HEK293T (cell line): ENCODE results near the gene GRPEL2.
A peak's percentile ranks its signal among the peaks of the same experiment; 100 is the strongest.

Source experiments
- CTCF ChIA-PET: fragments of 350-600 bp; formaldehyde crosslinking; extraction: SDS; loops from one replicate; lab custom pipeline; 2021; ENCODE audit warnings: antibody characterized with exemption, inconsistent platforms; lab: Yijun Ruan, JAX
- POLR2A ChIA-PET: fragments of 350-600 bp; formaldehyde crosslinking; extraction: SDS; loops from one replicate; lab custom pipeline; 2020; ENCODE audit warnings: antibody characterized with exemption, inconsistent platforms; lab: Yijun Ruan, JAX
- DNase-seq: peaks from one replicate; pipeline ENCODE4 v3.0.0; 2012; ENCODE audit warnings: mixed read lengths; ENCODE audit errors: extremely low spot score
- ARNT ChIP-seq: fragments of 450-650 bp; IDR thresholded peaks from 2 replicates; pipeline ENCODE4 v1.6.1; 2017; ENCODE audit warnings: mild to moderate bottlenecking
- BHLHE40 ChIP-seq: fragments of 450-650 bp; IDR thresholded peaks from 2 replicates; pipeline ENCODE4 v1.6.1; 2016; ENCODE audit warnings: mild to moderate bottlenecking, moderate library complexity, borderline replicate concordance
- CTBP1 ChIP-seq: fragments of 450-650 bp; IDR thresholded peaks from 2 replicates; pipeline ENCODE4 v1.6.1; 2016; ENCODE audit warnings: borderline replicate concordance
- ELF4 ChIP-seq: fragments of 450-650 bp; IDR thresholded peaks from 2 replicates; pipeline ENCODE4 v1.6.1; 2017; ENCODE audit warnings: antibody characterized with exemption
- FOXA1 ChIP-seq: fragments of 450-650 bp; IDR thresholded peaks from 2 replicates; pipeline ENCODE4 v1.6.1; 2016; ENCODE audit warnings: mild to moderate bottlenecking
- FOXK2 ChIP-seq: fragments of 450-650 bp; IDR thresholded peaks from 2 replicates; pipeline ENCODE4 v1.6.1; 2016; ENCODE audit warnings: mild to moderate bottlenecking
- FOXM1 ChIP-seq: fragments of 450-650 bp; IDR thresholded peaks from 2 replicates; pipeline ENCODE4 v1.6.1; 2017; ENCODE audit warnings: mild to moderate bottlenecking, borderline replicate concordance
- HDGF ChIP-seq: fragments of 450-650 bp; IDR thresholded peaks from 2 replicates; pipeline ENCODE4 v1.6.1; 2017; ENCODE audit warnings: antibody characterized with exemption, borderline replicate concordance
- L3MBTL2 ChIP-seq: fragments of 450-650 bp; conservative IDR thresholded peaks from 2 replicates; pipeline ENCODE4 v1.6.1; 2016; ENCODE audit warnings: mild to moderate bottlenecking
- LEF1 ChIP-seq: fragments of 450-650 bp; IDR thresholded peaks from 2 replicates; pipeline ENCODE4 v1.6.1; 2017; ENCODE audit warnings: mild to moderate bottlenecking, borderline replicate concordance
- NFRKB ChIP-seq: fragments of 450-650 bp; IDR thresholded peaks from 2 replicates; pipeline ENCODE4 v1.6.1; 2016; ENCODE audit warnings: mild to moderate bottlenecking, moderate library complexity
- PKNOX1 ChIP-seq: fragments of 450-650 bp; IDR thresholded peaks from 2 replicates; pipeline ENCODE4 v1.6.1; 2016
- SP1 ChIP-seq: fragments of 450-650 bp; IDR thresholded peaks from 2 replicates; pipeline ENCODE4 v1.6.1; 2017
- SUZ12 ChIP-seq: fragments of 450-650 bp; IDR thresholded peaks from 2 replicates; pipeline ENCODE4 v1.6.1; 2016; ENCODE audit warnings: mild to moderate bottlenecking
- TARDBP ChIP-seq: fragments of 450-650 bp; IDR thresholded peaks from 2 replicates; pipeline ENCODE4 v1.6.1; 2016
- ZNF384 ChIP-seq: fragments of 450-650 bp; IDR thresholded peaks from 2 replicates; pipeline ENCODE4 v1.6.1; 2016

Gene GRPEL2

GRCh38 chr5:149352169-149352568 lies 6.9 kb downstream of the GRPEL2 start:
- POLR2A ChIA-PET = no interaction called here
- CTCF ChIA-PET = interaction anchor here (1.0 kb wide), 1 partner anchor 16 kb away, joined by 3 read pairs; no protein-coding TSS in a partner anchor
- TF ChIP-seq SUZ12 = no peak
- TF ChIP-seq L3MBTL2 = no peak
- no peak for TF ChIP-seq ZNF384
- TF ChIP-seq ARNT = no peak
- no peak for TF ChIP-seq CTBP1
- TF ChIP-seq TARDBP = no peak
- no peak for TF ChIP-seq FOXK2
- TF ChIP-seq HDGF = no peak
- no peak for TF ChIP-seq FOXA1
- TF ChIP-seq PKNOX1 = no peak
- TF ChIP-seq ELF4 = no peak
- no peak for TF ChIP-seq BHLHE40
- no peak for TF ChIP-seq NFRKB
- no peak for TF ChIP-seq LEF1

GRCh38 chr5:149353911-149354310 lies 8.6 kb downstream of the GRPEL2 start:
- ChIA-PET CTCF (interaction anchor here (0.6 to 0.9 kb wide), 2 partner anchors 88 to 1150 kb away, joined by 3 to 5 read pairs; no protein-coding TSS in a partner anchor), POLR2A (interaction anchor here (9.3 kb wide), 1 partner anchor 9 kb away, joined by 160 read pairs; the partner anchor contains the start of gene GRPEL2)
- no peak for TF ChIP-seq PKNOX1
- TF ChIP-seq BHLHE40 = no peak
- TF ChIP-seq CTBP1 = no peak
- no peak for TF ChIP-seq LEF1
- TF ChIP-seq ZNF384 = no peak
- TF ChIP-seq ARNT = no peak
- no peak for TF ChIP-seq NFRKB
- no peak for TF ChIP-seq ELF4
- TF ChIP-seq SP1 = no peak
- TF ChIP-seq HDGF = no peak
- TF ChIP-seq FOXA1 = no peak
- TF ChIP-seq SUZ12 = no peak
- no peak for TF ChIP-seq L3MBTL2
- no peak for TF ChIP-seq TARDBP
- TF ChIP-seq FOXK2 = no peak
- no peak for TF ChIP-seq FOXM1
- no peak for DNase-seq

More at GRCh38 chr5:149352169-149352568, 6.9 kb downstream of the GRPEL2 start:
- no peak for DNase-seq

- TF ChIP-seq L3MBTL2 (no peak), NFRKB (no peak), LEF1 (no peak), FOXM1 (no peak), TARDBP (no peak), ZNF384 (no peak), ELF4 (no peak), SUZ12 (no peak)
- no peak for DNase-seq
- ChIA-PET POLR2A (interaction anchor here (9.3 kb wide), 1 partner anchor 10 kb away, joined by 160 read pairs; the partner anchor contains the start of gene GRPEL2), CTCF (no interaction called here)
Observed at GRCh38 chr5:149355688-149356087, 10.4 kb downstream of the GRPEL2 start.

GRCh38 chr5:149356391-149356790 lies 11.1 kb downstream of the GRPEL2 start:
- TF ChIP-seq L3MBTL2 = no peak
- TF ChIP-seq TARDBP = no peak
- no peak for TF ChIP-seq HDGF
- no peak for TF ChIP-seq ELF4
- no peak for TF ChIP-seq ARNT
- no peak for TF ChIP-seq LEF1
- no peak for TF ChIP-seq NFRKB
- TF ChIP-seq FOXK2 = no peak
- no peak for TF ChIP-seq FOXM1
- no peak for TF ChIP-seq PKNOX1
- no peak for TF ChIP-seq CTBP1
- no peak for TF ChIP-seq ZNF384
- no peak for DNase-seq
- ChIA-PET CTCF (interaction anchor here (0.7 kb wide), 1 partner anchor 300 kb away, joined by 3 read pairs; no protein-coding TSS in a partner anchor), POLR2A (interaction anchor here (9.3 kb wide), 1 partner anchor 11 kb away, joined by 160 read pairs; the partner anchor contains the start of gene GRPEL2)

- peak; percentile 96 for DNase-seq
- POLR2A ChIA-PET = interaction anchor here (0.6 to 9.3 kb wide), 17 partner anchors 8 to 222 kb away, joined by 3 to 160 read pairs (median 4); partner anchors contain the start of gene GRPEL2
- TF ChIP-seq BHLHE40 (no peak), PKNOX1 (peak; percentile 98), ELF4 (no peak), FOXK2 (no peak), FOXA1 (no peak), CTBP1 (peak; percentile 59; the same call in 1 of the 2 replicates), SP1 (no peak), ZNF384 (no peak), NFRKB (no peak), TARDBP (no peak), L3MBTL2 (no peak), HDGF (no peak), SUZ12 (no peak), LEF1 (no peak), FOXM1 (no peak), ARNT (no peak)
- CTCF ChIA-PET = interaction anchor here (1.3 to 2.1 kb wide), 3 partner anchors 10 to 77 kb away, joined by 6 to 10 read pairs (median 6); no protein-coding TSS in a partner anchor
Observed at GRCh38 chr5:149357370-149358293, 12.3 kb downstream of the GRPEL2 start, which contains the start of gene PCYOX1L. TSS of gene PCYOX1L (plus strand) at chr5:149358046. CDS start at chr5:149358069, 23 bp downstream.
